ENCODE results near the gene PRKCSH. TPM values are rescaled to one million over a fixed set of nuclear protein-coding genes. Genes with fewer than 3 reads are reported as not detected.
"Not testable (repeated sequence)": the region's sequence is repeated elsewhere in the genome, so short reads cannot be mapped to it uniquely, and the experiment has no call there.

Gene PRKCSH
- total RNA-seq, 2 donors from 2014 or later: 272 to 285 TPM

GRCh38 chr19:11416346-11417052, 18.9 kb upstream of the PRKCSH start:
- Mint-ChIP-seq H3K27ac (peak overlapping the region in 1 of 2 donors; percentile 2), H3K9me3 (no peaks in the 10 kb centered on the region), H3K36me3 (peaks cover 2 to 3% of the 10 kb centered on the region in 2 donors)
- DNase-seq (ENCODE audit: low spot score in 2 of 2) (no peak), ATAC-seq (no peak)

DNA sequence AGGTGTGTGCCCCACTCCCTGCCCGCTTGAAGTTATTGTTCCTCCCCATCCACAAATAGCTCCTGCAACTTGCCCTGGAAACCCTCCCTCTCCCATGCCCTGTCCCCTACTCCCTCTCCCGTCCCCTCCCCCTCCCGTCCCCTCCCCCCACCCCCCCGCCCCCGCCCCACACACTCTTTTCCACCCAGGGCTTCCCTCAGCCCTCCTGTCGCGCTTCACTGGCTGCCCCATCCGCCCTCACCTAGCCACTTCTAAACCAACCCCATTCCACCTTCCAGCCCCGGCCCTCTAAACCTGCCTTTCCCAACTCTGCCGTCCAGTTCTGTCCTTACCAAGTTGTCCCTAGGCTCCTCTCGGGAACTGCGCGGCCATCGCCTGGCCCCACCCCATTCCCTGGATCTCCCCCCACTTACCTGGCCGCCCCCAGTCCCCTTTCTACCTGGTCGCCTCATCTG, 17.3 kb upstream of the PRKCSH start:
- ATAC-seq (no peak), DNase-seq (ENCODE audit: low spot score in 2 of 2) (no peak)
- Mint-ChIP-seq H3K27ac (no peak overlapping the region), H3K9me3 (no peaks in the 10 kb centered on the region), H3K36me3 (peaks cover 4 to 6% of the 10 kb centered on the region in 2 donors)

- Mint-ChIP-seq H3K9me3 (no peaks in the 10 kb centered on the region), H3K27ac (no peak within 1 kb of the TSS), H3K36me3 (peaks cover 4 to 6% of the 10 kb centered on the region in 2 donors)
- DNase-seq (ENCODE audit: low spot score in 2 of 2) (no peak), ATAC-seq (no peak)
Measured at GRCh38 chr19:11418549-11419506, 16.6 kb upstream of the PRKCSH start, which contains the start of gene RGL3. TSS of gene RGL3 (minus strand) at chr19:11419314. CDS start at chr19:11419278, 36 bp downstream.

DNA sequence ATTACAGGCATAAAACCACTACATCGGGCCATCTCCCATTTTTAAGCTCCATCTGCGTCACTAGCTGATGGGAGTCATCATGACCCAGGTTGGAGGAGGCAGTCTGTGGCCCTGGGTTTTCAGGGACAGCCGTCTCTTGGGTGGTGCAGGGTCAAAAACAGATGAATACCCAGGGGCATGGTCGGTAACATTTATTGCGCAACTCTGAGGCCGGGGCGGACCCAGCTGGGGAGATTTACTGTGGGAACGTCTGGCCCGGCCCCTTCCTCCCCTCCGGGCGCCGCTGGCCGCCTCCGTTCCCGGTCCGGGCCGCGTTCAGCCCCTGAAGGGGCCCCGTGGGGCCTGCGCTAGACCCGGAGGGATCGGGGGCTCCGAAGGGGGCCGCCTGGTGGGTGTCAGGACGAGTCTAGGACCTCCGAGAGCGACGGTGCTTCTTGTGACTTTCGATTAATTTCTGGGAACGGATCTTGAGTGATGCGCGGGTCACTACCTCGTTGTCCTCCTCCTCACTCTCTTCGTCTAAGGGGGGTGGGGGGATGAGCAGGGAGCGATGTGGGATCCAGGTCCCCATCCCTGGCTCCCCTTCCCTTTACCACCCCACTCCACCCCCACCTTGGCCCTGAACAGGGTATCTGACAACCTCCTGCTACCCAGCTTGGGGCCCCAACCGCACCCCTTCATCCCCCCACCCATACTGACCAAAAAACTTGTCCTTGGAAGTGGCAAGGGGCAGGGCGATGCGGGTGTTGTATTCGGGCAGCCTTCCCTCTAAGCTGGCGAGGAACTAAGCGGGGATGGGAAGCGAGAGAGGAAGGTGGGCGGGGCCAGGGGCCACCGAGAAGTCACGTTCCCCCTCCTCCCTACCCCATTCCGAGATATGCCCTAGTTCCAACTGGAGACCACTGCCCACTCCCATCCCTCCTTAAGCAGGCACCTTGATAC, 14.7 kb upstream of the PRKCSH start:
- DNase-seq (ENCODE audit: low spot score in 2 of 2): no peak
- peak in 1 of 2 donors; percentile 3 for ATAC-seq
- peaks cover 4 to 6% of the 10 kb centered on the region in 2 donors for H3K36me3 Mint-ChIP-seq
- H3K27ac Mint-ChIP-seq: no peak overlapping the region
- no peaks in the 10 kb centered on the region for H3K9me3 Mint-ChIP-seq

GRCh38 chr19:11421371-11422098, 13.9 kb upstream of the PRKCSH start:
- ATAC-seq: peak; percentile 40 to 74
- DNase-seq (ENCODE audit: low spot score in 2 of 2): peak in 1 of 2 donors; percentile 64
- Mint-ChIP-seq H3K9me3 (no peaks in the 10 kb centered on the region), H3K27ac (no peak overlapping the region), H3K36me3 (peaks cover 4 to 6% of the 10 kb centered on the region in 2 donors)

DNA sequence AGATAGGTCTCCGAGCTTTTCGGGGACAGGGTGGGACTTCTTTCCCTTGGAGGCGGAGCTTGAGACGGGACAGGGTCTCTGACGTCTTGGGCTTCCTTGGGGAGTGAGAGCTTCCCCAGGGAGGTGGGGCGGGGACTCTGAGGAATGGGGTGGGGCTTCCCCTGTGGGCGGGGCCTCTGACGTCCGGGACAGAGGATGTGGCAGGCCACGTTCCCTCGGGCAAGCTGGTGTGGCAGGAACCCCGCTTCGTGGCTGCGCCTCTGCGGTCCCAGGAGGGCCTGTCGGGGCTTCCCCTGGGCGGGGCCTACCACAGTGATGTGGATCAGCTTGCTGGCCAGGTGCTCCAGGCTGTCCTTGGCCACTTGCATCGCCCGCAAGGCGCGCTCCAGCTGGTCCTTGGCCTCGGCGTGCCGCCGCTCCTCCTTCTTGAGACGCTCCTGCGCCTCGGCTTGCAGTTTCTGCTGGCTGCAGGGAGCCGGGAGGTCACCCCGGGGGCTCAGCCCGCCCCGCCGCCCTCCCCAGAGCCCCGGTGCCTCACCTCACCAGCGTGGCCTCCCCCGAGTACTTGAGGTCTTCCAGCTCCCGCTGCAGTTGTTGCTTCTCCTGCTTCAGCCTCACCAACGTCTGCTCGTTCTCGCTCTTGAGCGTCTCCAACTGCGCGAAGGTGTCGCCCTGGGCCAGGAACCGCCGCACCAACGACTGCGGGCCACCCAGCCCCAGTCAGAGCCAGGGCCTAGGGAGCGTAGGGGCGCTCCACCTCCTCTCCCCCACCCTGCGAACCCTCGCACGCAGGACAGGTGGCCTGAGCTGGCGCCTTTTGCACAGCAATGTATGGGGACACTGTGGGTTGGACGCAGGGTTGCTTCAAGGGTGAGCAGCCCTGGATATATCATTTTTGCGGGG, 13.0 kb upstream of the PRKCSH start:
- H3K27ac Mint-ChIP-seq: no peak overlapping the region
- DNase-seq (ENCODE audit: low spot score in 2 of 2): peak; percentile 72 to 85
- peaks cover 4 to 6% of the 10 kb centered on the region in 2 donors for H3K36me3 Mint-ChIP-seq
- no peaks in the 10 kb centered on the region for H3K9me3 Mint-ChIP-seq
- ATAC-seq: peak; percentile 78 to 97

DNA sequence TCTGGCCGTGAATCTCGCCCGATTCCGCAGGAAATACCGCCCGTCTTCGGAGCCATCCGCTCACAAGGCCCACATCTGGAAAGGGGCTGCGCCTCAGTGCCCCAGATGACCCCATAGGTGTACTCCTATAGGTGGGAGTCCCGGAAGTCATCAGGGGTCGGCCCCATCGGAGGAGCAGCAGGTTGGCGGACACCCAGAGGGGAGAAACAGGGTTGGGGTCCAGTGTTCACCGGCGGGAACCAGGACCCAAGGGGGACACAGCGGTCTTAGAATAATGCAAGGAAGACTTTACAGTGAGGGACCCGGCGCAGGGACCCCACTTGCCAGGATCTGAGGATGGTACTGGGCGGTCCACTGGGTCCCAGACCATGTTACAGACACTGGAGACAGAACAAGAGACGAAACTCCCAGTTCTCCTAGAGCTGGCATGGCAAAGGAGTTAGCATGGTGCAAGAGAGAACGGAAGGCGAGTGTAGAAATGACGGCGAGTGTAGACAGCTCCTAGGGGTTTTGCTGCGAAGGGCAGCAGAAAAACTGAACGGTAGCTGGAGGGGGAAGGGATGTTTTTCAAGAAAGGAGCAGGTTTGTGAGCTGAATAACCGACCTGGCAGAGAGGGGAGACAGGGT, 12.2 kb upstream of the PRKCSH start:
- Mint-ChIP-seq H3K9me3 (no peaks in the 10 kb centered on the region), H3K36me3 (peaks cover 4 to 6% of the 10 kb centered on the region in 2 donors), H3K27ac (no peak overlapping the region)
- ATAC-seq (no peak), DNase-seq (ENCODE audit: low spot score in 2 of 2) (no peak)

DNA sequence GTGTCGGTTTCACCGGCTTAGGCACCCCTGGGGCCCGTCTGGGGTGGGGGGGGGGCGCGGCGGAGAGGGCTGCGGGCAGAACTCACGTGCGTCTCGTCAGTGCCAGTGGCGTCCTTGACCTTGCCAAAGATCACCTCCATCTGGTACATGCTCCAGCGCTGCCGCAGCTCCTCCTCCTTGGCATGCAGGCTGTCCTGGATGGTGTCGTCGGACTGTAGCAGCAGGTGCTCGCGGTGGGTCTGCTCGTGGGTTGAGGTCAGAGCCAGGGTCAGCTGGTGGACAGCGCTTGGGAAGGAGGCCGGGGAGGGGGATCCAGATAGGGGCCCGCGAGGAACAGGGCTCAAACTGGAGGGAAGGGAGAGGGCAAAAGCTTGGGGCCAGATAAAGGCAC, 11.6 kb upstream of the PRKCSH start:
- DNase-seq (ENCODE audit: low spot score in 2 of 2) (no peak), ATAC-seq (no peak)
- Mint-ChIP-seq H3K9me3 (no peaks in the 10 kb centered on the region), H3K36me3 (peaks cover 4 to 6% of the 10 kb centered on the region in 2 donors), H3K27ac (no peak overlapping the region)

- Mint-ChIP-seq H3K27ac (no peak overlapping the region), H3K9me3 (no peaks in the 10 kb centered on the region), H3K36me3 (peaks cover 4 to 6% of the 10 kb centered on the region in 2 donors)
- DNase-seq (ENCODE audit: low spot score in 2 of 2) (no peak), ATAC-seq (no peak)
Measured at GRCh38 chr19:11425719-11426457, 9.5 kb upstream of the PRKCSH start.

DNA sequence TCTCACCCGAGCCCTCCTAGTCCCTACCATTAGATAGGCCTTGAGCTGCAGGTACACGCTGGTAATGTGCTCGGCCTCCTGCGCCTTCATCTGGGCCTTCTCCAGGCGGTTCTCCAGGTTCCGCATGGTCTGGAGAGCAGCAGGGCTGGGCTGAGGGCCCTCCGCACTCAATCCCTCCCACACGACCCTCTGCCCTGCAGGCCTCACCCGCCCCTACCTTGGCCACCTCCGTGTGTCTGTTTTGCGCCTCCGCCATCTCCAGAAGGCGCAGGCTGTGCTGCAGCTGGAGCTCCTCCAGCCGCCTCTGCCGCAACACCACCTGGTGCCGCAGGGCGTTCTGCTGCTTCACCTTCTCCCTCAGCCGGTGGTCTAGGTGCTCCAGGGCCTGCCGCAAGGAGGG, 8.8 kb upstream of the PRKCSH start:
- ATAC-seq (no peak), DNase-seq (ENCODE audit: low spot score in 2 of 2) (no peak)
- no peak overlapping the region for H3K27ac Mint-ChIP-seq
- H3K36me3 Mint-ChIP-seq: peaks cover under 1 to 2% of the 10 kb centered on the region in 2 donors
- H3K9me3 Mint-ChIP-seq: no peaks in the 10 kb centered on the region

- H3K9me3 Mint-ChIP-seq; ATAC-seq; DNase-seq (ENCODE audit: low spot score in 2 of 2): not testable (repeated sequence)
- peaks cover 15% of the 10 kb centered on the region in 2 donors for H3K36me3 Mint-ChIP-seq
- H3K27ac Mint-ChIP-seq: peak overlapping the region in 1 of 2 donors; percentile 37
Measured at GRCh38 chr19:11433526-11433925, 1.9 kb upstream of the PRKCSH start.

- ATAC-seq: peak; percentile 12 to 25
- Mint-ChIP-seq H3K27ac (peak overlapping the region; percentile 84 to 99), H3K36me3 (peaks cover 15% of the 10 kb centered on the region in 2 donors), H3K9me3 (no peaks in the 10 kb centered on the region)
- DNase-seq (ENCODE audit: low spot score in 2 of 2): no peak
Measured at GRCh38 chr19:11434703-11435056, 755 bp upstream of the PRKCSH start.

DNA sequence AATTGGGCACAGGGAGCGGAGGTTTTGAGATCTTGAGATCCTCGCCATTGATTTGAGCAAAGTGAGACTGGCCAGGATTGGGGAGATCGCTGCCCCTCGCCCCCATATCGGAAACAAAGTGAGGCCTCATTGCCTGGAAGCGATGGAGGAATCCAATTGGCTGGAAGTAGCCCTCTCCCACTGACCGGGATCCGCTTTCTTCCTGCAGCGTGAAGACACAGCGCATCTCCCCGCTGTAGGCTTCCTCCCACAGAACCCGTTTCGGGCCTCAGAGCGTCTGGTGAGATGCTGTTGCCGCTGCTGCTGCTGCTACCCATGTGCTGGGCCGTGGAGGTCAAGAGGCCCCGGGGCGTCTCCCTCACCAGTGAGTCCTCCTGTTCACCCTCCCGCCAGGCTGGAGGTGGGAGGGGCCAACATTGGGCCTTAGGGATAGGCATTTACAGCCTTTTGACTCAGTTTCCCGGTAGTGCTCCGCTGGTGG, 438 bp downstream of the PRKCSH start:
- peaks cover 15 to 18% of the 10 kb centered on the region in 2 donors for H3K36me3 Mint-ChIP-seq
- H3K27ac Mint-ChIP-seq: peak overlapping the region; percentile 84 to 99
- ATAC-seq: no peak
- DNase-seq (ENCODE audit: low spot score in 2 of 2): no peak
- no peaks in the 10 kb centered on the region for H3K9me3 Mint-ChIP-seq

DNA sequence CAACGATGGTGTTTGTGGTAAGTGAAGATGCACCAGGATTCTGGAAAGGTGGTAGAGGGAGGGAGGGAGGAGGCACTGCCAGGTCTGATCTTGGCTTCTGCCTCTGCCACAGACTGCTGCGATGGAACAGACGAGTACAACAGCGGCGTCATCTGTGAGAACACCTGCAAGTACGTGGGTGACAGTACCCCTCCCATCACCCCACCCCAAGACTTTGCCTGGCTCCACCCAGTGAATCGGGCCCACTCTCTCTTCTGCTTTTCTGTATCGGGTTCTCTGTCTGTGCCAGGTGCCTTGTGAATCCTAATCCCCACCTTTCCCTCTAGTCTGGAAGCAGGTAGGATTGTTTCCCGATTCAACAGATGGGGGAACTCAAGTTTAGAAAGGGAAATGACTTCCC, 2.5 kb downstream of the PRKCSH start:
- Mint-ChIP-seq H3K27ac (peak overlapping the region in 1 of 2 donors; percentile 94), H3K36me3 (peaks cover 15 to 29% of the 10 kb centered on the region in 2 donors), H3K9me3 (no peaks in the 10 kb centered on the region)
- DNase-seq (ENCODE audit: low spot score in 2 of 2): no peak
- no peak for ATAC-seq
